GM12873 (cell line): ENCODE results near the gene SMIM13.

Experiments
- CTCF ChIP-seq: IDR thresholded peaks from 2 replicates; pipeline ENCODE4 v1.5.1; 2012; ENCODE audit warnings: low read depth, mild to moderate bottlenecking, moderate library complexity, low read length, control low read depth; ENCODE audit not compliant: insufficient read depth; ENCODE audit errors: missing control alignments

SMIM13 gene

GRCh38 chr6:11096109-11096508, 2.5 kb downstream of the SMIM13 start:
- no peak for TF ChIP-seq CTCF

GRCh38 chr6:11097476-11097875, 3.8 kb downstream of the SMIM13 start:
- TF ChIP-seq CTCF = no peak

- no peak for TF ChIP-seq CTCF
These were observed 4.4 kb downstream of the SMIM13 start for GRCh38 chr6:11098004-11098403.

- TF ChIP-seq CTCF = no peak
These were observed 7.8 kb downstream of the SMIM13 start for GRCh38 chr6:11101417-11101816.

- TF ChIP-seq CTCF = no peak
These were observed 9.4 kb downstream of the SMIM13 start for GRCh38 chr6:11103065-11103464.

GRCh38 chr6:11108726-11109125, 15.1 kb downstream of the SMIM13 start:
- TF ChIP-seq CTCF = no peak

- no peak for TF ChIP-seq CTCF
These were observed 17.5 kb downstream of the SMIM13 start, which contains the start of gene ERVFRD-1 for GRCh38 chr6:11110921-11111768. ERVFRD-1 (minus strand) TSS chr6:11111725; CDS start chr6:11105310, 6,415 bp downstream.
